GM23338 (cell line): ENCODE measurements around the gene NECTIN1. TPM values are rescaled to one million over a fixed set of nuclear protein-coding genes. Genes with fewer than 3 reads are reported as not detected.

Source experiments
- ATAC-seq: fragments of 200-7000 bp; cut with Tn5 transposase; 3 replicates; pipeline ENCODE4 v1.9.1; 2020
- DNase-seq: peaks from one replicate; pipeline ENCODE4 v3.0.0-alpha.2; 2015; ENCODE audit warnings: low spot score
- H2AFZ ChIP-seq: fragments of 200-600 bp; sonication (generic); 2 replicates; pipeline ENCODE4 v1.8.0; 2016; ENCODE audit warnings: antibody characterized with exemption, mild to moderate bottlenecking, moderate library complexity
- H3F3A ChIP-seq: fragments of 200-600 bp; sonication (generic); replicated peaks from 2 replicates; pipeline ENCODE4 v1.8.0; 2017; ENCODE audit warnings: antibody characterized with exemption, mixed run types, low read depth
- H3K27ac ChIP-seq: fragments of 200-600 bp; sonication (generic); 2 replicates; pipeline ENCODE4 v1.6.1; 2016; ENCODE audit warnings: low read depth
- H3K27me3 ChIP-seq: fragments of 200-600 bp; sonication (generic); 2 replicates; pipeline ENCODE4 v1.8.0; 2016; ENCODE audit warnings: mild to moderate bottlenecking, mixed run types, moderate library complexity; ENCODE audit not compliant: insufficient read depth
- H3K36me3 ChIP-seq: fragments of 200-600 bp; sonication (generic); 2 replicates; pipeline ENCODE4 v1.8.0; 2016; ENCODE audit warnings: mild to moderate bottlenecking; ENCODE audit not compliant: insufficient read depth
- H3K4me1 ChIP-seq: fragments of 200-600 bp; sonication (generic); 2 replicates; pipeline ENCODE4 v1.8.0; 2016; ENCODE audit warnings: mild to moderate bottlenecking, moderate library complexity; ENCODE audit not compliant: insufficient read depth
- H3K4me2 ChIP-seq: fragments of 200-600 bp; sonication (generic); 2 replicates; pipeline ENCODE4 v1.7.1; 2017; ENCODE audit warnings: mixed run types
- H3K4me3 ChIP-seq: fragments of 200-600 bp; sonication (generic); 2 replicates; pipeline ENCODE4 v1.6.1; 2016; ENCODE audit warnings: mixed run types
- H3K79me2 ChIP-seq: fragments of 200-600 bp; sonication (generic); replicated peaks from 2 replicates; pipeline ENCODE4 v1.8.0; 2017; ENCODE audit warnings: mild to moderate bottlenecking; ENCODE audit not compliant: insufficient read depth
- H3K9me2 ChIP-seq: fragments of 200-600 bp; sonication (generic); 2 replicates; pipeline ENCODE4 v1.8.0; 2017; ENCODE audit not compliant: insufficient read depth
- H4K20me1 ChIP-seq: fragments of 200-600 bp; sonication (generic); replicated peaks from 2 replicates; pipeline ENCODE4 v1.8.0; 2017; ENCODE audit warnings: mild to moderate bottlenecking; ENCODE audit not compliant: insufficient read depth
- H3K27ac Mint-ChIP-seq: 2 replicates; pipeline ENCODE4 v1.8.0; 2020; ENCODE audit warnings: inconsistent platforms, mild to moderate bottlenecking, moderate library complexity, mixed read lengths
- H3K27me3 Mint-ChIP-seq: 3 replicates; pipeline ENCODE4 v1.8.0; 2022; ENCODE audit warnings: low read depth, mild to moderate bottlenecking, moderate library complexity, mixed read lengths, inconsistent platforms; ENCODE audit not compliant: insufficient read depth, poor library complexity
- H3K36me3 Mint-ChIP-seq: 3 replicates; pipeline ENCODE4 v1.8.0; 2021; ENCODE audit warnings: low read depth, mild to moderate bottlenecking, inconsistent platforms, moderate library complexity, mixed read lengths
- H3K4me1 Mint-ChIP-seq: 3 replicates; pipeline ENCODE4 v1.8.0; 2020; ENCODE audit warnings: mild to moderate bottlenecking, inconsistent platforms, mixed read lengths
- H3K4me3 Mint-ChIP-seq: 3 replicates; pipeline ENCODE4 v1.8.0; 2021; ENCODE audit warnings: moderate library complexity, mild to moderate bottlenecking, inconsistent platforms, mixed read lengths
- H3K9me3 Mint-ChIP-seq: 3 replicates; pipeline ENCODE4 v1.8.0; 2020; ENCODE audit warnings: moderate library complexity, mild to moderate bottlenecking, inconsistent platforms, mixed read lengths
- CREB1 ChIP-seq: fragments of 250-450 bp; sonication (Bioruptor Pico); IDR thresholded peaks from 2 replicates; pipeline ENCODE4 v1.5.0; 2020; ENCODE audit warnings: low read depth, mild to moderate bottlenecking, moderate library complexity
- CTCF ChIP-seq, 2 experiments: fragments of 200-600 bp in 1 of 2; sonication (generic) in 1 of 2; conservative IDR thresholded peaks; 2 replicates each; pipeline versions ENCODE4 v1.5.1 to v1.6.1; 2016 to 2017; ENCODE audit warnings: antibody characterized with exemption in 2 of 2, low read depth in 2 of 2, mild to moderate bottlenecking in 2 of 2, moderate library complexity in 1 of 2
- ETS1 ChIP-seq: IDR thresholded peaks from 2 replicates; pipeline ENCODE4 v1.6.1; 2016; ENCODE audit warnings: antibody characterized with exemption
- EZH2 ChIP-seq: fragments of 200-600 bp; sonication (generic); IDR thresholded peaks from one replicate; pipeline ENCODE4 v1.8.0; 2017; ENCODE audit warnings: antibody characterized with exemption, mild to moderate bottlenecking, low read depth; ENCODE audit not compliant: unreplicated experiment
- EZH2phosphoT487 ChIP-seq: fragments of 200-600 bp; sonication (generic); IDR thresholded peaks from one replicate; pipeline ENCODE4 v1.8.1; 2018; ENCODE audit warnings: antibody characterized with exemption; ENCODE audit not compliant: unreplicated experiment
- JUNB ChIP-seq: IDR thresholded peaks from one replicate; pipeline ENCODE4 v1.6.1; 2016; ENCODE audit warnings: antibody characterized with exemption; ENCODE audit not compliant: unreplicated experiment
- NANOG ChIP-seq: IDR thresholded peaks from 2 replicates; pipeline ENCODE4 v1.6.1; 2016; ENCODE audit warnings: antibody characterized with exemption, borderline replicate concordance
- POLR2AphosphoS5 ChIP-seq: IDR thresholded peaks from 2 replicates; pipeline ENCODE4 v1.6.1; 2016; ENCODE audit warnings: antibody characterized with exemption, low read depth
- REST ChIP-seq: IDR thresholded peaks from one replicate; pipeline ENCODE4 v1.6.1; 2018; ENCODE audit warnings: antibody characterized with exemption; ENCODE audit not compliant: unreplicated experiment
- STAT1 ChIP-seq: IDR thresholded peaks from one replicate; pipeline ENCODE4 v1.6.1; 2016; ENCODE audit warnings: antibody characterized with exemption; ENCODE audit not compliant: unreplicated experiment
- ZNF114 ChIP-seq: fragments of 250-450 bp; sonication (Bioruptor Pico); IDR thresholded peaks from 2 replicates; pipeline ENCODE4 v1.5.0; 2020; ENCODE audit warnings: mild to moderate bottlenecking, moderate library complexity
- ZNF331 ChIP-seq: fragments of 250-450 bp; sonication (Bioruptor Pico); IDR thresholded peaks from 2 replicates; pipeline ENCODE4 v1.5.0; 2020; ENCODE audit warnings: low read depth, mild to moderate bottlenecking, moderate library complexity
- polyA plus RNA-seq: library from polyadenylated mRNA; unstranded; fragments of >200 nt; fragmentation: Nextera tagmentation; extraction: Ambion mirVana; gene quantifications from 2 replicates; pipeline ENCODE4 v1.2.1, GENCODE V29; 2016
- total RNA-seq: library from RNA; depleted of rRNA; stranded (reverse); fragments of >200 nt; shearing (Covaris generic); gene quantifications from 2 replicates; pipeline ENCODE4 v1.2.3, GENCODE V29; 2014
- TF ChIP-seq, protein P1 (sequence below): fragments of 250-450 bp; sonication (Bioruptor Pico); IDR thresholded peaks from 2 replicates; pipeline ENCODE4 v1.5.0; 2020; ENCODE audit warnings: mild to moderate bottlenecking, moderate library complexity

The NECTIN1 gene
- total and polyA plus RNA-seq, 2 experiments from 2014 or later = 18.7 to 56.3 TPM

DNA sequence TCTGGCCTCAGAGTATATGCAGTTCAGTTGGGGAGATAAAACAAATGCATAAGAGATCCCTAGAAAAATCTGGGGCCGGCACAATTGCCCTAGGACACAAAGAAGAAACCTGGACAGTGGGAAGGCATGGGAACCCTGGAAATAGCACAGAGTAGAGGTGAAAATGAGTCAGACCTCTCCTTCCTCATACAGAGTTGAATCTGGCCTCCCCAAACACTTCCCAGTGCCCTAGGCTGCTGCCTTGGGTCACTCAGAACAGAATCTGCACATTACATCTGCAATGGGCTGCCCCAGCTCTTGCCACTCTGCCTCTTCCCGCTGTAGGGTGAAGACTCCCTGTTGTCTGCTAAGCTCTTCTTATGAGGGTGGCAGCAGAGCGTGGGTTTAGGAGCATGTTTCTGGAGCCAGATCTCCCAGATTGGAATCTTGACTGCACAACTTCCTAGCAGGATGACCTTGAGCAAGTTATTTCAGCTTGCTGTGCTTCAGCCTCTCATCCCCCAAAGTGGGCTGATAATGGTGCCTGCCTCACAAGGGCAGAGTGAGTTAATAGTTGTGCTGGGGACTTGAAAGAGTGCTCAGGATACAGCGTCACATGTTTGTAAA is 47.1 kb upstream of the NECTIN1 start:
- no peak overlapping the region for H3K27ac ChIP-seq
- H3K79me2 ChIP-seq = no peaks in the 10 kb centered on the region
- no peaks in the 10 kb centered on the region for H3F3A ChIP-seq
- Mint-ChIP-seq H3K27me3 (peaks cover 7% of the 10 kb centered on the region), H3K4me3 (no peak overlapping the region), H3K9me3 (no peaks in the 10 kb centered on the region), H3K36me3 (no peaks in the 10 kb centered on the region), H3K27ac (no peak overlapping the region), H3K4me1 (no peaks in the 10 kb centered on the region)
- H4K20me1 ChIP-seq = no peaks in the 10 kb centered on the region
- no peak for TF ChIP-seq CTCF (conservative IDR thresholded peaks at IDR 0.05; ENCODE audit: low read depth in 2 of 2)
- no peak for TF ChIP-seq EZH2
- TF ChIP-seq ZNF114 (CRISPR knock-in tag) = no peak
- TF ChIP-seq REST = no peak
- no peak for TF ChIP-seq EZH2phosphoT487
- no peak for TF ChIP-seq CREB1 (CRISPR knock-in tag)
- TF ChIP-seq, protein P1, sequence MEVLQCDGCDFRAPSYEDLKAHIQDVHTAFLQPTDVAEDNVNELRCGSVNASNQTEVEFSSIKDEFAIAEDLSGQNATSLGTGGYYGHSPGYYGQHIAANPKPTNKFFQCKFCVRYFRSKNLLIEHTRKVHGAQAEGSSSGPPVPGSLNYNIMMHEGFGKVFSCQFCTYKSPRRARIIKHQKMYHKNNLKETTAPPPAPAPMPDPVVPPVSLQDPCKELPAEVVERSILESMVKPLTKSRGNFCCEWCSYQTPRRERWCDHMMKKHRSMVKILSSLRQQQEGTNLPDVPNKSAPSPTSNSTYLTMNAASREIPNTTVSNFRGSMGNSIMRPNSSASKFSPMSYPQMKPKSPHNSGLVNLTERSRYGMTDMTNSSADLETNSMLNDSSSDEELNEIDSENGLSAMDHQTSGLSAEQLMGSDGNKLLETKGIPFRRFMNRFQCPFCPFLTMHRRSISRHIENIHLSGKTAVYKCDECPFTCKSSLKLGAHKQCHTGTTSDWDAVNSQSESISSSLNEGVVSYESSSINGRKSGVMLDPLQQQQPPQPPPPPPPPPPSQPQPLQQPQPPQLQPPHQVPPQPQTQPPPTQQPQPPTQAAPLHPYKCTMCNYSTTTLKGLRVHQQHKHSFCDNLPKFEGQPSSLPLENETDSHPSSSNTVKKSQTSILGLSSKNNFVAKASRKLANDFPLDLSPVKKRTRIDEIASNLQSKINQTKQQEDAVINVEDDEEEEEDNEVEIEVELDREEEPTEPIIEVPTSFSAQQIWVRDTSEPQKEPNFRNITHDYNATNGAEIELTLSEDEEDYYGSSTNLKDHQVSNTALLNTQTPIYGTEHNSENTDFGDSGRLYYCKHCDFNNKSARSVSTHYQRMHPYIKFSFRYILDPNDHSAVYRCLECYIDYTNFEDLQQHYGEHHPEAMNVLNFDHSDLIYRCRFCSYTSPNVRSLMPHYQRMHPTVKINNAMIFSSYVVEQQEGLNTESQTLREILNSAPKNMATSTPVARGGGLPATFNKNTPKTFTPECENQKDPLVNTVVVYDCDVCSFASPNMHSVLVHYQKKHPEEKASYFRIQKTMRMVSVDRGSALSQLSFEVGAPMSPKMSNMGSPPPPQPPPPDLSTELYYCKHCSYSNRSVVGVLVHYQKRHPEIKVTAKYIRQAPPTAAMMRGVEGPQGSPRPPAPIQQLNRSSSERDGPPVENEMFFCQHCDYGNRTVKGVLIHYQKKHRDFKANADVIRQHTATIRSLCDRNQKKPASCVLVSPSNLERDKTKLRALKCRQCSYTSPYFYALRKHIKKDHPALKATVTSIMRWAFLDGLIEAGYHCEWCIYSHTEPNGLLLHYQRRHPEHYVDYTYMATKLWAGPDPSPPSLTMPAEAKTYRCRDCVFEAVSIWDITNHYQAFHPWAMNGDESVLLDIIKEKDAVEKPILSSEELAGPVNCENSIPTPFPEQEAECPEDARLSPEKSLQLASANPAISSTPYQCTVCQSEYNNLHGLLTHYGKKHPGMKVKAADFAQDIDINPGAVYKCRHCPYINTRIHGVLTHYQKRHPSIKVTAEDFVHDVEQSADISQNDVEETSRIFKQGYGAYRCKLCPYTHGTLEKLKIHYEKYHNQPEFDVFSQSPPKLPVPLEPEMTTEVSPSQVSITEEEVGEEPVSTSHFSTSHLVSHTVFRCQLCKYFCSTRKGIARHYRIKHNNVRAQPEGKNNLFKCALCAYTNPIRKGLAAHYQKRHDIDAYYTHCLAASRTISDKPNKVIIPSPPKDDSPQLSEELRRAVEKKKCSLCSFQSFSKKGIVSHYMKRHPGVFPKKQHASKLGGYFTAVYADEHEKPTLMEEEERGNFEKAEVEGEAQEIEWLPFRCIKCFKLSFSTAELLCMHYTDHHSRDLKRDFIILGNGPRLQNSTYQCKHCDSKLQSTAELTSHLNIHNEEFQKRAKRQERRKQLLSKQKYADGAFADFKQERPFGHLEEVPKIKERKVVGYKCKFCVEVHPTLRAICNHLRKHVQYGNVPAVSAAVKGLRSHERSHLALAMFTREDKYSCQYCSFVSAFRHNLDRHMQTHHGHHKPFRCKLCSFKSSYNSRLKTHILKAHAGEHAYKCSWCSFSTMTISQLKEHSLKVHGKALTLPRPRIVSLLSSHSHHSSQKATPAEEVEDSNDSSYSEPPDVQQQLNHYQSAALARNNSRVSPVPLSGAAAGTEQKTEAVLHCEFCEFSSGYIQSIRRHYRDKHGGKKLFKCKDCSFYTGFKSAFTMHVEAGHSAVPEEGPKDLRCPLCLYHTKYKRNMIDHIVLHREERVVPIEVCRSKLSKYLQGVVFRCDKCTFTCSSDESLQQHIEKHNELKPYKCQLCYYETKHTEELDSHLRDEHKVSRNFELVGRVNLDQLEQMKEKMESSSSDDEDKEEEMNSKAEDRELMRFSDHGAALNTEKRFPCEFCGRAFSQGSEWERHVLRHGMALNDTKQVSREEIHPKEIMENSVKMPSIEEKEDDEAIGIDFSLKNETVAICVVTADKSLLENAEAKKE (CRISPR knock-in tag) = no peak
- no peak for TF ChIP-seq JUNB
- TF ChIP-seq NANOG = no peak
- TF ChIP-seq POLR2AphosphoS5 = no peak
- no peak for TF ChIP-seq STAT1
- no peak for TF ChIP-seq ZNF331 (CRISPR knock-in tag)
- no peak for TF ChIP-seq ETS1
- no peak for ATAC-seq
- no peak overlapping the region for H3K4me2 ChIP-seq
- no peaks in the 10 kb centered on the region for H3K4me1 ChIP-seq
- no peaks in the 10 kb centered on the region for H3K36me3 ChIP-seq
- H2AFZ ChIP-seq = no peak overlapping the region
- no peak for DNase-seq
- no peak overlapping the region for H3K4me3 ChIP-seq
- no peaks in the 10 kb centered on the region for H3K27me3 ChIP-seq
- no peaks in the 10 kb centered on the region for H3K9me2 ChIP-seq
